Duodenal mucosa (tissue), 2 donors: ENCODE results near the gene SYNDIG1.

Experiments
- H3K27ac ChIP-seq: one replicate; pipeline ENCODE4 v1.7.0; 2013; ENCODE audit warnings: low read depth, low read length
- H3K27me3 ChIP-seq, 2 donors: one replicate each; pipeline ENCODE4 v1.7.0; 2013; ENCODE audit warnings: low read length in 2 of 2, control low read depth in 1 of 2; ENCODE audit not compliant: insufficient read depth in 2 of 2, control insufficient read depth in 1 of 2
- H3K36me3 ChIP-seq, 2 donors: one replicate each; pipeline ENCODE4 v1.7.0; 2013; ENCODE audit warnings: low read length in 2 of 2, control low read depth in 1 of 2; ENCODE audit not compliant: insufficient read depth in 2 of 2, control insufficient read depth in 1 of 2
- H3K4me1 ChIP-seq, 2 donors: one replicate each; pipeline ENCODE4 v1.7.0; 2013; ENCODE audit warnings: low read length in 2 of 2, control low read depth in 1 of 2; ENCODE audit not compliant: insufficient read depth in 2 of 2, control insufficient read depth in 1 of 2
- H3K4me3 ChIP-seq, 2 donors: one replicate each; pipeline ENCODE4 v1.7.0; 2013; ENCODE audit warnings: low read length in 2 of 2, low read depth in 1 of 2
- H3K9ac ChIP-seq, 2 donors: one replicate each; pipeline ENCODE4 v1.7.0; 2013; ENCODE audit warnings: low read length in 2 of 2, low read depth in 1 of 2
- H3K9me3 ChIP-seq, 2 donors: one replicate each; pipeline ENCODE4 v1.7.0; 2013; ENCODE audit warnings: low read length in 2 of 2, control low read depth in 1 of 2; ENCODE audit not compliant: control insufficient read depth in 1 of 2

The SYNDIG1 gene

GRCh38 chr20:24651171-24651975 is 181.9 kb downstream of the SYNDIG1 start:
- Histone ChIP-seq H3K27me3 (no peaks in the 10 kb centered on the region), H3K9me3 (no peaks in the 10 kb centered on the region), H3K4me3 (no peak overlapping the region), H3K36me3 (no peaks in the 10 kb centered on the region), H3K4me1 (peaks cover 4 to 17% of the 10 kb centered on the region in 2 donors), H3K9ac (no peak overlapping the region), H3K27ac (no peak overlapping the region)

- peaks cover 4 to 17% of the 10 kb centered on the region in 2 donors for H3K4me1 ChIP-seq
- no peak overlapping the region for H3K9ac ChIP-seq
- H3K27ac ChIP-seq, result no peak overlapping the region
- no peaks in the 10 kb centered on the region for H3K36me3 ChIP-seq
- no peaks in the 10 kb centered on the region for H3K9me3 ChIP-seq
- no peak overlapping the region for H3K4me3 ChIP-seq
- H3K27me3 ChIP-seq, result no peaks in the 10 kb centered on the region
Observed at GRCh38 chr20:24651976-24652345, 182.5 kb downstream of the SYNDIG1 start.

GRCh38 chr20:24653306-24653705 is 183.9 kb downstream of the SYNDIG1 start:
- no peak overlapping the region for H3K9ac ChIP-seq
- H3K4me1 ChIP-seq, result peaks cover 4 to 17% of the 10 kb centered on the region in 2 donors
- H3K27ac ChIP-seq, result no peak overlapping the region
- H3K9me3 ChIP-seq, result no peaks in the 10 kb centered on the region
- H3K36me3 ChIP-seq, result no peaks in the 10 kb centered on the region
- H3K4me3 ChIP-seq, result no peak overlapping the region
- H3K27me3 ChIP-seq, result no peaks in the 10 kb centered on the region

GRCh38 chr20:24654425-24654824 is 185.0 kb downstream of the SYNDIG1 start:
- Histone ChIP-seq H3K36me3 (no peaks in the 10 kb centered on the region), H3K4me1 (peaks cover 4 to 17% of the 10 kb centered on the region in 2 donors), H3K27me3 (no peaks in the 10 kb centered on the region), H3K4me3 (no peak overlapping the region), H3K27ac (no peak overlapping the region), H3K9ac (no peak overlapping the region), H3K9me3 (no peaks in the 10 kb centered on the region)

- Histone ChIP-seq H3K9ac (no peak overlapping the region), H3K9me3 (no peaks in the 10 kb centered on the region), H3K27ac (no peak overlapping the region), H3K4me3 (no peak overlapping the region), H3K27me3 (no peaks in the 10 kb centered on the region), H3K36me3 (no peaks in the 10 kb centered on the region), H3K4me1 (peaks cover 4 to 17% of the 10 kb centered on the region in 2 donors)
Observed at GRCh38 chr20:24656391-24656790, 187.0 kb downstream of the SYNDIG1 start.

- no peak overlapping the region for H3K4me3 ChIP-seq
- no peak overlapping the region for H3K27ac ChIP-seq
- H3K9ac ChIP-seq, result no peak overlapping the region
- peaks cover 4 to 17% of the 10 kb centered on the region in 2 donors for H3K4me1 ChIP-seq
- no peaks in the 10 kb centered on the region for H3K36me3 ChIP-seq
- H3K9me3 ChIP-seq, result no peaks in the 10 kb centered on the region
- no peaks in the 10 kb centered on the region for H3K27me3 ChIP-seq
Observed at GRCh38 chr20:24657196-24657595, 187.8 kb downstream of the SYNDIG1 start.

GRCh38 chr20:24657878-24658620 is 188.6 kb downstream of the SYNDIG1 start:
- Histone ChIP-seq H3K9ac (no peak overlapping the region), H3K27ac (no peak overlapping the region), H3K27me3 (no peaks in the 10 kb centered on the region), H3K4me3 (no peak overlapping the region), H3K4me1 (peaks cover 3 to 17% of the 10 kb centered on the region in 2 donors), H3K36me3 (no peaks in the 10 kb centered on the region), H3K9me3 (no peaks in the 10 kb centered on the region)

GRCh38 chr20:24658920-24659660 is 189.7 kb downstream of the SYNDIG1 start:
- H3K9ac ChIP-seq, result no peak overlapping the region
- no peaks in the 10 kb centered on the region for H3K36me3 ChIP-seq
- no peaks in the 10 kb centered on the region for H3K27me3 ChIP-seq
- H3K4me3 ChIP-seq, result no peak overlapping the region
- peaks cover 0 to 10% of the 10 kb centered on the region in 2 donors for H3K4me1 ChIP-seq
- no peaks in the 10 kb centered on the region for H3K9me3 ChIP-seq
- no peak overlapping the region for H3K27ac ChIP-seq

- H3K9me3 ChIP-seq, result no peaks in the 10 kb centered on the region
- no peaks in the 10 kb centered on the region for H3K27me3 ChIP-seq
- H3K9ac ChIP-seq, result no peak overlapping the region
- no peak overlapping the region for H3K4me3 ChIP-seq
- H3K36me3 ChIP-seq, result no peaks in the 10 kb centered on the region
- H3K27ac ChIP-seq, result no peak overlapping the region
- H3K4me1 ChIP-seq, result peaks cover 0 to 3% of the 10 kb centered on the region in 2 donors
Observed at GRCh38 chr20:24659835-24660234, 190.4 kb downstream of the SYNDIG1 start.

- H3K27me3 ChIP-seq, result no peaks in the 10 kb centered on the region
- H3K4me3 ChIP-seq, result no peak overlapping the region
- no peak overlapping the region for H3K27ac ChIP-seq
- no peaks in the 10 kb centered on the region for H3K36me3 ChIP-seq
- no peaks in the 10 kb centered on the region for H3K4me1 ChIP-seq
- H3K9me3 ChIP-seq, result no peaks in the 10 kb centered on the region
- H3K9ac ChIP-seq, result no peak overlapping the region
Observed at GRCh38 chr20:24660651-24661050, 191.2 kb downstream of the SYNDIG1 start.
